Panc1 (cell line): ENCODE data around the gene GSK3B. TPM values are rescaled to one million over a fixed set of nuclear protein-coding genes. Genes with fewer than 3 reads are reported as not detected.

Experiments used
- ATAC-seq: fragments of 200-7000 bp; cut with Tn5 transposase; 2 replicates; pipeline ENCODE4 v1.9.1; 2020; ENCODE audit warnings: mild to moderate bottlenecking, moderate library complexity
- BruUV-seq: library from RNA; stranded (reverse); fragments of 400-500 nt; replicated peaks from 2 replicates; lab custom pipeline; 2021; lab: Mats Ljungman, UMichigan
- CTCF ChIA-PET: fragments of 300-600 bp; sonication (Branson Sonifier 250); formaldehyde crosslinking; loops from one replicate; lab custom pipeline; 2022; ENCODE audit warnings: antibody characterized with exemption; lab: Charles Lee
- POLR2A ChIA-PET: fragments of 300-600 bp; sonication (Branson Sonifier 250); formaldehyde crosslinking; loops from one replicate; lab custom pipeline; 2022; ENCODE audit warnings: antibody characterized with exemption; lab: Charles Lee
- DNase-seq: peaks from one replicate; pipeline ENCODE4 v3.0.0-alpha.2; 2010; ENCODE audit warnings: low read depth, low spot score
- H3K27ac ChIP-seq: 2 replicates; pipeline ENCODE4 v1.5.1; 2011; ENCODE audit warnings: mild to moderate bottlenecking, low read length, inconsistent platforms
- H3K27me3 ChIP-seq: fragments of 200-500 bp; sonication (Bioruptor generic); 2 replicates; pipeline ENCODE4 v1.6.0; 2014; ENCODE audit warnings: low read length, inconsistent platforms; ENCODE audit not compliant: control insufficient read depth, insufficient read depth
- H3K36me3 ChIP-seq: fragments of 200-500 bp; sonication (Bioruptor generic); 2 replicates; pipeline ENCODE4 v1.5.1; 2014; ENCODE audit warnings: inconsistent platforms, mild to moderate bottlenecking, low read length, moderate library complexity; ENCODE audit not compliant: control insufficient read depth, insufficient read depth
- H3K4me1 ChIP-seq: 2 replicates; pipeline ENCODE4 v1.5.1; 2011; ENCODE audit warnings: inconsistent platforms, mild to moderate bottlenecking, low read length, moderate library complexity; ENCODE audit not compliant: control insufficient read depth, insufficient read depth
- H3K4me3 ChIP-seq, 2 experiments: 2 replicates each; pipeline ENCODE4 v1.5.1; 2011 to 2012; ENCODE audit warnings: low read depth in 2 of 2, low read length in 2 of 2, mild to moderate bottlenecking in 2 of 2, inconsistent platforms in 1 of 2, moderate library complexity in 1 of 2
- H3K9me3 ChIP-seq: fragments of 200-500 bp; sonication (Bioruptor generic); 2 replicates; pipeline ENCODE4 v1.5.1; 2014; ENCODE audit warnings: low read depth, mild to moderate bottlenecking, inconsistent platforms, low read length, moderate library complexity; ENCODE audit not compliant: control insufficient read depth, insufficient read depth
- POLR2AphosphoS5 ChIP-seq: IDR thresholded peaks from 2 replicates; pipeline ENCODE4 v1.6.1; 2012; ENCODE audit warnings: mild to moderate bottlenecking, low read depth, low read length, moderate library complexity
- SIN3A ChIP-seq: IDR thresholded peaks from 2 replicates; pipeline ENCODE4 v1.6.1; 2012; ENCODE audit warnings: low read depth, mild to moderate bottlenecking, low read length, moderate library complexity, borderline replicate concordance; ENCODE audit not compliant: insufficient read depth
- TCF7L2 ChIP-seq: IDR thresholded peaks from 2 replicates; pipeline ENCODE4 v1.6.1; 2011; ENCODE audit warnings: mild to moderate bottlenecking, low read depth, low read length, inconsistent platforms
- in situ Hi-C: cut with HindIII; loops from 2 replicates; pipeline ENCODE4 v1.10.0; 2016; ENCODE audit warnings: low sequenced_read_pairs, low pct_unique_long_range_greater_than_20kb
- intact Hi-C: fragments of 100-400 bp; cut with micrococcal nuclease; formaldehyde crosslinking; loops from one replicate; pipeline ENCODE4 v1.10.0; 2022; ENCODE audit not compliant: unreplicated experiment
- total RNA-seq: library from RNA; stranded (reverse); gene quantifications from one replicate; pipeline ENCODE4 v1.2.1, GENCODE V29; 2021; ENCODE audit not compliant: unreplicated experiment
- TF ChIP-seq, protein P1 (sequence below): fragments of 450-650 bp; IDR thresholded peaks from 2 replicates; pipeline ENCODE4 v1.5.1; 2017; ENCODE audit warnings: mild to moderate bottlenecking
- TF ChIP-seq, protein P2 (sequence below), 2 experiments: IDR thresholded peaks; 2 replicates each; pipeline ENCODE4 v1.6.1; 2011 to 2012; ENCODE audit warnings: low read depth in 2 of 2, control low read depth in 1 of 2, low read length in 1 of 2, mild to moderate bottlenecking in 1 of 2, moderate library complexity in 1 of 2; ENCODE audit not compliant: insufficient read depth in 1 of 2

GSK3B gene
- total RNA-seq, 1 experiment from 2014 or later: 35.3 TPM

DNA sequence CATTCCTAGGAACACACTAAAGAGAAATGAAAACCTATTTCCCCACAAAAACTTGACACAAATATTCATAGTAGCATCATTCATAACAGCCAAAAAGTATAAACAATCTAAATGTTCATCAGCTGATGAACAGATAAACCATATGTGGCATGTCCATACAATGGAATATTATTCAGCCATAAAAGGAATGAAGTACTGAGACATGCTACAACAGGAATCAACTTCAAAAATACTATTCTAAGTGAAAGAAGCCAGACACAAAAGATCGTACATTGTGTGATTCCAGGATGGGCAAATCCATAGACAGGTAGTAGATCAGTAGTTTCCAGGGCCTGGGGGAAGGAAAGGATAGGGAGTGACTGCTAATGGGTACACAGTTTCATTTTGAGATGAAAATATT is 118.0 kb downstream of the GSK3B start:
- POLR2A ChIA-PET: no interaction called here
- no TSS peak for BruUV-seq
- ATAC-seq: no peak
- Histone ChIP-seq H3K4me1 (no peaks in the 10 kb centered on the region; the same call in 1 of the 2 replicates), H3K4me3 (no peak overlapping the region), H3K27ac (no peak overlapping the region), H3K27me3 (no peaks in the 10 kb centered on the region), H3K36me3 (no peaks in the 10 kb centered on the region), H3K9me3 (no peaks in the 10 kb centered on the region)
- in situ Hi-C loops (no loop called here), intact Hi-C loops (no loop called here)
- CTCF ChIA-PET: no interaction called here
- no peak for DNase-seq
- TF ChIP-seq TCF7L2 (no peak), SIN3A (no peak), POLR2AphosphoS5 (no peak)
- TF ChIP-seq, protein P1, sequence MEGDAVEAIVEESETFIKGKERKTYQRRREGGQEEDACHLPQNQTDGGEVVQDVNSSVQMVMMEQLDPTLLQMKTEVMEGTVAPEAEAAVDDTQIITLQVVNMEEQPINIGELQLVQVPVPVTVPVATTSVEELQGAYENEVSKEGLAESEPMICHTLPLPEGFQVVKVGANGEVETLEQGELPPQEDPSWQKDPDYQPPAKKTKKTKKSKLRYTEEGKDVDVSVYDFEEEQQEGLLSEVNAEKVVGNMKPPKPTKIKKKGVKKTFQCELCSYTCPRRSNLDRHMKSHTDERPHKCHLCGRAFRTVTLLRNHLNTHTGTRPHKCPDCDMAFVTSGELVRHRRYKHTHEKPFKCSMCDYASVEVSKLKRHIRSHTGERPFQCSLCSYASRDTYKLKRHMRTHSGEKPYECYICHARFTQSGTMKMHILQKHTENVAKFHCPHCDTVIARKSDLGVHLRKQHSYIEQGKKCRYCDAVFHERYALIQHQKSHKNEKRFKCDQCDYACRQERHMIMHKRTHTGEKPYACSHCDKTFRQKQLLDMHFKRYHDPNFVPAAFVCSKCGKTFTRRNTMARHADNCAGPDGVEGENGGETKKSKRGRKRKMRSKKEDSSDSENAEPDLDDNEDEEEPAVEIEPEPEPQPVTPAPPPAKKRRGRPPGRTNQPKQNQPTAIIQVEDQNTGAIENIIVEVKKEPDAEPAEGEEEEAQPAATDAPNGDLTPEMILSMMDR: no peak
- TF ChIP-seq, protein P2, sequence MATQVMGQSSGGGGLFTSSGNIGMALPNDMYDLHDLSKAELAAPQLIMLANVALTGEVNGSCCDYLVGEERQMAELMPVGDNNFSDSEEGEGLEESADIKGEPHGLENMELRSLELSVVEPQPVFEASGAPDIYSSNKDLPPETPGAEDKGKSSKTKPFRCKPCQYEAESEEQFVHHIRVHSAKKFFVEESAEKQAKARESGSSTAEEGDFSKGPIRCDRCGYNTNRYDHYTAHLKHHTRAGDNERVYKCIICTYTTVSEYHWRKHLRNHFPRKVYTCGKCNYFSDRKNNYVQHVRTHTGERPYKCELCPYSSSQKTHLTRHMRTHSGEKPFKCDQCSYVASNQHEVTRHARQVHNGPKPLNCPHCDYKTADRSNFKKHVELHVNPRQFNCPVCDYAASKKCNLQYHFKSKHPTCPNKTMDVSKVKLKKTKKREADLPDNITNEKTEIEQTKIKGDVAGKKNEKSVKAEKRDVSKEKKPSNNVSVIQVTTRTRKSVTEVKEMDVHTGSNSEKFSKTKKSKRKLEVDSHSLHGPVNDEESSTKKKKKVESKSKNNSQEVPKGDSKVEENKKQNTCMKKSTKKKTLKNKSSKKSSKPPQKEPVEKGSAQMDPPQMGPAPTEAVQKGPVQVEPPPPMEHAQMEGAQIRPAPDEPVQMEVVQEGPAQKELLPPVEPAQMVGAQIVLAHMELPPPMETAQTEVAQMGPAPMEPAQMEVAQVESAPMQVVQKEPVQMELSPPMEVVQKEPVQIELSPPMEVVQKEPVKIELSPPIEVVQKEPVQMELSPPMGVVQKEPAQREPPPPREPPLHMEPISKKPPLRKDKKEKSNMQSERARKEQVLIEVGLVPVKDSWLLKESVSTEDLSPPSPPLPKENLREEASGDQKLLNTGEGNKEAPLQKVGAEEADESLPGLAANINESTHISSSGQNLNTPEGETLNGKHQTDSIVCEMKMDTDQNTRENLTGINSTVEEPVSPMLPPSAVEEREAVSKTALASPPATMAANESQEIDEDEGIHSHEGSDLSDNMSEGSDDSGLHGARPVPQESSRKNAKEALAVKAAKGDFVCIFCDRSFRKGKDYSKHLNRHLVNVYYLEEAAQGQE (IDR thresholded peaks at IDR 0.05; ENCODE audit: insufficient read depth in 1 of 2, low read depth in 2 of 2, low read length in 1 of 2): no peak

DNA sequence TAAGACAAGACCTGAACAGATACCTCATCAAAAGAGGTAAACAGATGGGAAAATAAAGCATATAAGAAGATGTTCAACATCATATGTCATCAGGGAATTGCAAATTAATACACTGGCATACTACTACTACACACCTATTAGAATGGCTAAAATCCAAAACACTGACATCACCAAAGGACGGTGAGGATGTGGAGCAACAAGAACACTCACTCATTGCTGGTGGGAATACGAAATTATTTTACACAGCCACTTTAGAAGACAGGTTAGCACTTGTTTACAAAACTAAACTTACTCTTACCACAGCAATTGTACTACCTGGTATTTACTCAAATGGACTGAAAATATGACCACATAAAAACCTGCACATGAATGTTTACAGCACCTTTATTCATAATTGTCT is 119.6 kb downstream of the GSK3B start:
- intact Hi-C loops: no loop called here
- ChIA-PET POLR2A (no interaction called here), CTCF (no interaction called here)
- in situ Hi-C loops: no loop called here
- Histone ChIP-seq H3K27me3 (no peaks in the 10 kb centered on the region), H3K36me3 (no peaks in the 10 kb centered on the region), H3K4me1 (no peaks in the 10 kb centered on the region; the same call in 1 of the 2 replicates), H3K27ac (no peak overlapping the region), H3K4me3 (no peak overlapping the region), H3K9me3 (no peaks in the 10 kb centered on the region)
- TF ChIP-seq, protein P1: no peak
- TF ChIP-seq, protein P2 (IDR thresholded peaks at IDR 0.05; ENCODE audit: insufficient read depth in 1 of 2, low read depth in 2 of 2, low read length in 1 of 2): no peak
- no peak for TF ChIP-seq POLR2AphosphoS5
- no peak for TF ChIP-seq SIN3A
- no peak for TF ChIP-seq TCF7L2
- no peak for DNase-seq
- no TSS peak for BruUV-seq
- no peak for ATAC-seq
